SK-N-SH (cell line): Measurements from ENCODE around the gene ZNF366.

Experiments used
- CHD2 ChIP-seq: fragments of 150-350 bp; IDR thresholded peaks from 2 replicates; pipeline ENCODE4 v1.6.1; 2018; ENCODE audit warnings: low read length; ENCODE audit not compliant: partially characterized antibody
- CTCF ChIP-seq: fragments of 200-600 bp; sonication (generic); IDR thresholded peaks from 2 replicates; pipeline ENCODE4 v1.6.1; 2017; ENCODE audit warnings: antibody characterized with exemption, mild to moderate bottlenecking, moderate library complexity
- EZH2phosphoT487 ChIP-seq: fragments of 200-600 bp; sonication (generic); IDR thresholded peaks from 2 replicates; pipeline ENCODE4 v1.6.1; 2017; ENCODE audit warnings: low read depth, mixed run types, mild to moderate bottlenecking, antibody characterized with exemption, moderate library complexity, borderline replicate concordance
- GABPA ChIP-seq: IDR thresholded peaks from 2 replicates; pipeline ENCODE4 v1.4.0; 2012; ENCODE audit warnings: low read depth, mild to moderate bottlenecking
- GATA2 ChIP-seq: sonication (generic); formaldehyde crosslinking; IDR thresholded peaks from 2 replicates; pipeline ENCODE4 v1.5.0; 2020; ENCODE audit warnings: mild to moderate bottlenecking, missing genetic modification reagents
- MAX ChIP-seq: IDR thresholded peaks from 2 replicates; pipeline ENCODE4 v1.4.0; 2012; ENCODE audit warnings: low read depth
- MXI1 ChIP-seq: IDR thresholded peaks from 2 replicates; pipeline ENCODE4 v1.6.1; 2012; ENCODE audit warnings: mild to moderate bottlenecking, low read depth, low read length, improper control_type of control experiment
- NRF1 ChIP-seq: IDR thresholded peaks from 2 replicates; pipeline ENCODE4 v1.6.1; 2012; ENCODE audit warnings: low read depth, mild to moderate bottlenecking, low read length
- PBX3 ChIP-seq: IDR thresholded peaks from 2 replicates; pipeline ENCODE4; 2012
- RAD21 ChIP-seq: IDR thresholded peaks from 2 replicates; pipeline ENCODE4 v1.6.1; 2012; ENCODE audit warnings: mild to moderate bottlenecking, low read length
- TAF1 ChIP-seq: IDR thresholded peaks from 2 replicates; pipeline ENCODE4 v1.6.1; 2012; ENCODE audit warnings: low read depth, mild to moderate bottlenecking, low read length, moderate library complexity, borderline replicate concordance
- TCF12 ChIP-seq: IDR thresholded peaks from 2 replicates; pipeline ENCODE4 v1.4.0; 2012
- ZBTB33 ChIP-seq: IDR thresholded peaks from 2 replicates; pipeline ENCODE4 v1.4.0; 2012; ENCODE audit warnings: low read depth, borderline replicate concordance

- TF ChIP-seq CTCF (peak; percentile 28; the same call in 1 of the 2 replicates), TCF12 (no peak), PBX3 (no peak), RAD21 (peak; percentile 51), ZBTB33 (no peak), EZH2phosphoT487 (no peak), CHD2 (no peak), MAX (no peak), MXI1 (no peak), TAF1 (no peak), GATA2 (CRISPR knock-in tag) (no peak), NRF1 (no peak), GABPA (no peak)
These were observed 112.5 kb downstream of the ZNF366 start for GRCh38 chr5:72394688-72395087.
